ENCODE results near the gene ADAT3.

DNA sequence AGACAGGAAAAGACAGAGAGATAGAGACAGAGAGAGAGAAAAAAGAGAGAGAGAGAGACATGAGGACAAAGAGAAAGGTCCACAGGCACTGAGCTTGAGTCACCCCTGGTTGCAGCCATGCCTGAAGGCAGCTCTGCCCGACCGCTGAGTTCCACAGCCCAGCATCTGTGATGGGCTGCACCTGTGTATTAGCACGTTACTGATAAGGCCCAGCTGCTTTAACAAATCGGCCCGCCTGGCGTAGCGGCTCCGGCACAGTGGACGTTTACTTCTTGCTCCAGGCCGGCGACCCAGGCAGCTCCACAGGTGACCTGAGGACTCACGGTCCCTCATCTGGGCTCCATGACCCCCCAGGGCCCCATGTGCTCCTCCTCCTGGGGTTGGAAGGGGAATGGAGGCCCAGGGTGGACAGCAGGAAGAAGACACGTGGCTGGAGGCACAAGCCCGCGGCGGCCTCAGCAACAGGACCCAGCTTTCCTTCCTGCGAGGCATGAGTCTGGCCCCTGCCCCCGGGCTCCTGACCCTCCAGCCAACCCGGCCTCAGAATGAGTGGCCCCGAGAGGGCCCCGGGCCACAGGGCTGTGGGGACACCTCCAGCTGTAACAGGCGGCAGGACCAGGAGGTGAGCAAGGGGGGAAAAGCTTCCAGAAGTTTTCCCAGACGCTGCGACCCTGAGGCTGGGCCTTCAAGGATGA is 31.9 kb downstream of the ADAT3 start:
- TF ChIP-seq, protein P1, sequence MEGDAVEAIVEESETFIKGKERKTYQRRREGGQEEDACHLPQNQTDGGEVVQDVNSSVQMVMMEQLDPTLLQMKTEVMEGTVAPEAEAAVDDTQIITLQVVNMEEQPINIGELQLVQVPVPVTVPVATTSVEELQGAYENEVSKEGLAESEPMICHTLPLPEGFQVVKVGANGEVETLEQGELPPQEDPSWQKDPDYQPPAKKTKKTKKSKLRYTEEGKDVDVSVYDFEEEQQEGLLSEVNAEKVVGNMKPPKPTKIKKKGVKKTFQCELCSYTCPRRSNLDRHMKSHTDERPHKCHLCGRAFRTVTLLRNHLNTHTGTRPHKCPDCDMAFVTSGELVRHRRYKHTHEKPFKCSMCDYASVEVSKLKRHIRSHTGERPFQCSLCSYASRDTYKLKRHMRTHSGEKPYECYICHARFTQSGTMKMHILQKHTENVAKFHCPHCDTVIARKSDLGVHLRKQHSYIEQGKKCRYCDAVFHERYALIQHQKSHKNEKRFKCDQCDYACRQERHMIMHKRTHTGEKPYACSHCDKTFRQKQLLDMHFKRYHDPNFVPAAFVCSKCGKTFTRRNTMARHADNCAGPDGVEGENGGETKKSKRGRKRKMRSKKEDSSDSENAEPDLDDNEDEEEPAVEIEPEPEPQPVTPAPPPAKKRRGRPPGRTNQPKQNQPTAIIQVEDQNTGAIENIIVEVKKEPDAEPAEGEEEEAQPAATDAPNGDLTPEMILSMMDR (IDR thresholded peaks at IDR 0.05): no peak
- TF ChIP-seq EZH2 (IDR thresholded peaks at IDR 0.05) (no peak), EZH2phosphoT487 (IDR thresholded peaks at IDR 0.05) (no peak)
